ENCODE data around the gene RPL32.

Gene RPL32

GRCh38 chr3:12831301-12831866 lies 10.0 kb downstream of the RPL32 start:
- TF ChIP-seq POLR2A (IDR thresholded peaks at IDR 0.05; ENCODE audit: low read length) (no peak), GATA1 (IDR thresholded peaks at IDR 0.05; ENCODE audit: low read depth, low read length) (no peak)
- DNase-seq: no peak

- no peak for DNase-seq
- no peak for TF ChIP-seq POLR2A (IDR thresholded peaks at IDR 0.05; ENCODE audit: low read length)
- TF ChIP-seq GATA1 (IDR thresholded peaks at IDR 0.05; ENCODE audit: low read depth, low read length): no peak
Measured at GRCh38 chr3:12830785-12831156, 10.6 kb downstream of the RPL32 start.

- TF ChIP-seq GATA1 (IDR thresholded peaks at IDR 0.05; ENCODE audit: low read depth, low read length) (no peak), POLR2A (IDR thresholded peaks at IDR 0.05; ENCODE audit: low read length) (no peak)
- DNase-seq: no peak
Measured at GRCh38 chr3:12829886-12830784, 11.2 kb downstream of the RPL32 start.

GRCh38 chr3:12829404-12829803 lies 12.0 kb downstream of the RPL32 start:
- DNase-seq: no peak
- TF ChIP-seq GATA1 (IDR thresholded peaks at IDR 0.05; ENCODE audit: low read depth, low read length) (no peak), POLR2A (IDR thresholded peaks at IDR 0.05; ENCODE audit: low read length) (no peak)

- no peak for DNase-seq
- no peak for TF ChIP-seq POLR2A (IDR thresholded peaks at IDR 0.05; ENCODE audit: low read length)
- no peak for TF ChIP-seq GATA1 (IDR thresholded peaks at IDR 0.05; ENCODE audit: low read depth, low read length)
Measured at GRCh38 chr3:12828751-12829150, 12.6 kb downstream of the RPL32 start.

- TF ChIP-seq GATA1 (IDR thresholded peaks at IDR 0.05; ENCODE audit: low read depth, low read length) (no peak), POLR2A (IDR thresholded peaks at IDR 0.05; ENCODE audit: low read length) (no peak)
Measured at GRCh38 chr3:12825156-12825555, 16.2 kb downstream of the RPL32 start.

GRCh38 chr3:12824299-12824698 lies 17.1 kb downstream of the RPL32 start:
- DNase-seq: no peak
- TF ChIP-seq GATA1 (IDR thresholded peaks at IDR 0.05; ENCODE audit: low read depth, low read length) (no peak), POLR2A (IDR thresholded peaks at IDR 0.05; ENCODE audit: low read length) (no peak)

More at GRCh38 chr3:12825156-12825555, 16.2 kb downstream of the RPL32 start:
- DNase-seq: peak in 1 of 2 experiments; percentile 65

- no peak for TF ChIP-seq POLR2A (IDR thresholded peaks at IDR 0.05; ENCODE audit: low read length)
- TF ChIP-seq GATA1 (IDR thresholded peaks at IDR 0.05; ENCODE audit: low read depth, low read length): no peak
- DNase-seq: peak; percentile 37 to 49
Measured at GRCh38 chr3:12822725-12823373, 18.5 kb downstream of the RPL32 start.

GRCh38 chr3:12818773-12819172 lies 22.6 kb downstream of the RPL32 start:
- DNase-seq: no peak
- TF ChIP-seq POLR2A (IDR thresholded peaks at IDR 0.05; ENCODE audit: low read length) (no peak), GATA1 (IDR thresholded peaks at IDR 0.05; ENCODE audit: low read depth, low read length) (no peak)

GRCh38 chr3:12818273-12818672 lies 23.1 kb downstream of the RPL32 start:
- no peak for TF ChIP-seq GATA1 (IDR thresholded peaks at IDR 0.05; ENCODE audit: low read depth, low read length)
- TF ChIP-seq POLR2A (IDR thresholded peaks at IDR 0.05; ENCODE audit: low read length): no peak
- DNase-seq: no peak

GRCh38 chr3:12817343-12817710 lies 24.0 kb downstream of the RPL32 start:
- TF ChIP-seq GATA1 (IDR thresholded peaks at IDR 0.05; ENCODE audit: low read depth, low read length): no peak
- no peak for TF ChIP-seq POLR2A (IDR thresholded peaks at IDR 0.05; ENCODE audit: low read length)

GRCh38 chr3:12816521-12817342 lies 24.6 kb downstream of the RPL32 start:
- TF ChIP-seq POLR2A (IDR thresholded peaks at IDR 0.05; ENCODE audit: low read length) (no peak), GATA1 (IDR thresholded peaks at IDR 0.05; ENCODE audit: low read depth, low read length) (no peak)
- no peak for DNase-seq

More at GRCh38 chr3:12817343-12817710, 24.0 kb downstream of the RPL32 start:
- no peak for DNase-seq

GRCh38 chr3:12815719-12816118 lies 25.6 kb downstream of the RPL32 start:
- TF ChIP-seq POLR2A (IDR thresholded peaks at IDR 0.05; ENCODE audit: low read length): no peak
- no peak for TF ChIP-seq GATA1 (IDR thresholded peaks at IDR 0.05; ENCODE audit: low read depth, low read length)
- DNase-seq: no peak

All from erythroblast (primary cell).